ENCODE measurements around the gene SMIM1. TPM values are rescaled to one million over a fixed set of nuclear protein-coding genes. Genes with fewer than 3 reads are reported as not detected.
A peak's percentile ranks its signal among the peaks of the same experiment; 100 is the strongest.
"Not testable (repeated sequence)": the region's sequence is repeated elsewhere in the genome, so short reads cannot be mapped to it uniquely, and the experiment has no call there.

Gene SMIM1
- polyA plus RNA-seq, 3 donors: 9.8 to 14.6 (median 11.5) TPM

DNA sequence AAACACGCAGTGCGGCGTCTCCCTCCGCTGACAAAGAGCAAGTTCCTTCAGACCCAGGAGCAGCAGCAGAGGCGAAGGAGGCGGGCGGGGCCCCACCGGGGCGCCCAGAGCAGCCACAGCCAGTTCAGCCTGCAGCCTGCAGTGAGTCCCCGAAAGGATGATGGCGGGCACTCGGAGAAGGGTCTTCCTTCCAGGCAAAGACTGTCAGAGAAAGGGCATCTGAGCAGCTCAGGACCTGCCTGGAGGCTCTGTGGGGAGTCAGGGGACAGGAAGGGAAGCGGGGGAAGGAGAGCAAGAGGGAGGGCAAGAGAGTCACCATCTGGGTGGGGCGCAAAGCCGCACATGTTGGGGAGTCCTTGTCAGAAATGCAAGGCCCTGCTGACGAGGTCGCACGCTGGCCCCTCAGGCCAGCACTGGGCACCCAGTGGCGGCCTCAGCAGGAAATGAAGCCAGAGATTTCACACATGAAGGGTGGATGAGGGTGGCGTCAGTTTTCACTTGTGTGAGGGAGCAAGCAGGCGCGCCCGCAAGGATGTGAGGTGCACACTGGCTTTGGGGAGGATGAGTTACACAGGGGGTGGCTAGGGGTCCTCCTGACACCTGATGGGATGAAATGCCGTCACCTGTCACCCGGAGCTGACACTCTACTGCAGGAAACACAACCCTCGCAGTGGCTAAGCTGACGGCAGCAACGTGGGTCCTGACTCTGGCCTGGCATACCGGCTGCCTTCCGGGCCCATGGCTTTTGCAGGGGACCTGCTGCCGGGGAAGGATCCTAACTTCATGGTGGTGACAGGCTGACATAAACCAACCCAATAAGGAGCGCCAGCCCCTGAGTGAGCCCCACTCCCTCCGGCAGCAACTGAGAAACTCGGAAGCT is 17.1 kb downstream of the SMIM1 start:
- DNase-seq (ENCODE audit: low read depth in 3 of 3, low spot score in 2 of 3): no peak

DNA sequence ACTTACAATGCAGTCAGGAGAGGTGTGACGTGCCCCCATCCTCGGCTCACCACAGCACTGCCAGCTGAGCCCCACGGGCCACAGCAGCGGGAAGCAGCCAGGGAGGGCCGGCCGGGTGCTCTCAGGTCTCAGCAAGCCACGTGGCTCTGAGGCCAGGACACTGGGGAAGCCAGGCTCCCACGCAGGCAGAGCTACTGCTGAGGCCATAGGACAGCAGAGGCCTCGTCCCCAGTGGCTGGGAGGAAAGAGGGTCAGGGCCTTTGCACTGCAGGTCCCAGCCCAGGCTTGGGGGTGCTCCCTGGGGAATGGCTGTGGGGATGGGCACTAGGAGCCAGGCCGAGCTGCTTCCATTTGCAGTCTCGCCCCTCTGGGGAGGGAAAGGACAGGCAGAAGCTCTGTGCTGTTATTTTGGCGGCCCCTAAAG is 18.0 kb downstream of the SMIM1 start:
- no peak for DNase-seq (ENCODE audit: low read depth in 3 of 3, low spot score in 2 of 3)

DNA sequence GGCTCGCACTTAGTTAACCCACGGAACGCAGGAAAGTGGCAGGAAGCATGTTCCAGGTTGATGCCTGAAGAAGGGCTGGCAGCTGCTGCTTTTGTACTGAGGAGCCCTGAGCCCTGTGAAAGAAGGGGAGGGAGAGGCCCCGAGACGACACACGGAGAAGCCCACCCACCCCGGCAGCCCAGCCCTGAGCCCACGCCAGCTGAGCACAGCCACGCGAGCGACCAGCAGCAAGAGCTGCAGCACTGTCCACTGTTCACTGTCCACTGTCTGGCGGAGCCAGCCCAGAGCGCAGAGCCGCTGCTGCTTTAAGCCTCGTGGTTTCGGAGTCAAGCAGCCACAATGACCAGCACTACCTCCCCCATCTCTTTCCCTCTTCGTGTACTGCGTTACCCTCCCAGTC is 18.4 kb downstream of the SMIM1 start:
- DNase-seq (ENCODE audit: low read depth in 3 of 3, low spot score in 2 of 3): no peak

DNA sequence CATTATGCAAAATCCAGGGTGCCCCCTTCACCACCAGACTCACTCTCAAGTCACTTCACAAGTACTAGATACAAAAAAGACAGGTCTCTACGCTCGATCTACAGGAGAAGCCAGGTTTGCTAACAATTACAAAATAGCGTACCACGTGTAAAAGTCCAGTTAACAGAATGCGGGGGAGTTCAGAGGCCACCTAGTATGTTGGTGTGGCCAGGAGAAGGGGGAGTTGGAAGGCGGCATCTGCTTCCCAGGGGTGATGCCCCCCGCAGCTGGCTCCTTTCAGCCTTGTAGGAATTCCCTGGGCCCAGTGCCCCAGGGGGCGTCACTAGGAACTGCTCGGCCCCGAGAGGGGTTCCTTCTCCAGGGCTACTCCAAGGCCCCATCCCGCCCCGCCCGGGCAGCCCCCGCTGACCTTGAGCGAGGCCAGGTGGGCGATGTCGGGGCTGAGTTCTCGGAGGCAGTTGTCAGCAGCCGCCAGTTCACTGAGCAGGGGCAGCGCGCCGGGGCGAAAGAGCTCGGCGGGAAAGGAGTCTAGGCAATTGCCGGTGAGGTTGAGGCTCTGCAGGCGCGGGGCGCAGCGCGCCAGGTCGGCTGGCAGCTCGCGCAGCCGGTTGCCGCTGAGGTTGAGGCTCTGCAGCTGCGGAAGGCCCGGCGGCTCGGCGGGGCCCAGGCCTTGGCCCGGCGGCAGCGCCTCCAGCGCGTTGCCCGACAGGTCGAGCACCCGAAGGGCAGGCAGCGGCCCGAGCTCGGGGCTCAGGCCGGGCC is 23.1 kb downstream of the SMIM1 start:
- DNase-seq (ENCODE audit: low read depth in 3 of 3, low spot score in 2 of 3): no peak

DNA sequence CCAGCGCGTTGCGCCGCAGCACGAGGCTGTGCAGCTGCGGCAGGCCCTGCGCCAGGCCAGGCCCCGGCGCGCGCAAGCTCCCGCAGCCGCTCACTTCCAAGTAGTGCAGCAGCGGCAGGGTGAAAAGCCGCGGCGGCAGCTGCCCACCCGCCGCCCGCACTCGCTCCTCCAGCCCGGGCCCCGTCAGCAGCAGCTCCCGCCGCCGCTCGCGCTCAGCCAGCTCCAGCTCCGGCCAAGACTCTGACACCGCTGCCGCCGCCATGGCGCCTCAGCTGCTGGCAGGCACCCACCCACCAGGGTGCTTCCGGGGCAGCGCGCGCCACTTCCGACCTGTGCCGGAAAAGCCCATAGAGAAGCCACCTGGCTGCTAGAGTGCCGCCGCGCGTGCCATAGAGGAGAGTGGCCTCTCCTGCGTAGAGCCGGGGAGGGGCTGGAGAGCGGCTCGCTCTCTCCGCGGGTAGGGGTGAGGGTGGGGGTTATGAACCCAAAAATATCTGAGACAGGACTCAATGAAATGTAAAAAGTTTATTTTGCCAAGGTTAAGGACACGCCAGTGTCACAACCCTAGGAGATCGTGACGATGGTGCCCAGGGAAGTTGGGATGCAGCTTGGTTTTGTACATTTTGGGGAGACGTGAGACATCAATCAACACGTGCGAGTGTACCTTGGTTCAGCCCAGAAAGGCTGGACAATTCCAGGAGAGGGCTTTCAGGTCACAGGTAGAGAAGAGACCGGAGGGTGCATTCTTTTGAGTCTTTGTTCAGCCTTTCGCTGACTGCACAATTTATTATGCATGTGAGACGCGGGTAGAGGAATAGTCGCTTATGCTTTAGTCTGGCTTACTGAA is 23.9 kb downstream of the SMIM1 start, which contains the start of gene LRRC47:
TSS of gene LRRC47 (minus strand) at position 284 of the 847 bp plus-strand sequence. CDS start at position 262, 22 bp downstream.
- DNase-seq (ENCODE audit: low read depth in 3 of 3, low spot score in 2 of 3): peak in 2 of 3 donors; percentile 73 to 84

DNA sequence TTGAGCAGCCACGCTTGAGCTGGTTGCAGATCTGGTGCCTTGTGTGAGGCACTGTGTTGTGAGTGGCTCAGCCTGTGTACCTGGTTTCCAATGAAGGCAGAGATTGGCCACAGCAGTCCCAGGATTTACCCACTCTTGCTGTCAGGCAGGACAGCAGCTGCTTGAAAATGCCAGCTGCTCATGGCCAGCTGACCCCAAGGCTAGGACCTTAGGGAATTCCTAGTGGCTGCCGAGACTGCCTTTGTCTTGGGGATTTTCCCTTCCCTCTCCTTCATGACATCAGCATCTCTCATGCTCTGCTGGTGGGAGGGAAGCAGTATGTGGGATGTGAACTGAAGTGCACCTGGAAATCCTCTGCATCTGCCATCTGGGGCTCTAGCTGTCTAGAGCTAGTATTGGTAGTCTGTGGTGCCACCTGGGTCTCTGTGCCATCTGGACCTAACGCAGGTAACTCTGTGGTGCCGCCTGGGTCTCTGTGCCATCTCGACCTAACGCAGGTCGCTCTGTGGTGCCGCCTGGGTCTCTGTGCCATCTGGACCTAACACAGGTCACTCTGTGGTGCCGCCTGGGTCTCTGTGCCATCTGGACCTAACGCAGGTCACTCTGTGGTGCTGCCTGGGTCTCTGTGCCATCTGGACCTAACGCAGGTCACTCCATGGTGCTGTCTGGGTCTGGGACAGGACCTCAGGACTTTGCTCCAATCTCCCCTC is 27.6 kb downstream of the SMIM1 start:
- no peak for DNase-seq (ENCODE audit: low read depth in 3 of 3, low spot score in 2 of 3)

DNA sequence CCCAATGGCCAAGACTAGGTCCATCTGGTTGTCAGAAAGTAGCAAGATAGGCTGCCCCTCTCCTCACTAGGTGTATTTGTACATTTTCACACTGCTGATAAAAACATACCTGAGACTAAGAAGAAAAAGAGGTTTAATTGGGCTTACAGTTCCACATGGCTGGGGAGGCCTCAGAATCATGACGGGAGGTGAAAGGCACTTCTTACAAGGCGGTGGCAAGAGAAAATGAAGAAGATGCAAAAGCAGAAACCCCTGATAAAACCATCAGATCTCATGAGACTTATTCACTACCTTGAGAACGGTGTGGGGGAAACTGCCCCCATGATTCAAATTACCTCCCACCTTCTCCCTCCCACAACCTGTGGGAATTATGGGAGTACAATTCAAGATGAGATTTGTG is 28.2 kb downstream of the SMIM1 start:
- DNase-seq (ENCODE audit: low read depth in 3 of 3, low spot score in 2 of 3): not testable (repeated sequence)

DNA sequence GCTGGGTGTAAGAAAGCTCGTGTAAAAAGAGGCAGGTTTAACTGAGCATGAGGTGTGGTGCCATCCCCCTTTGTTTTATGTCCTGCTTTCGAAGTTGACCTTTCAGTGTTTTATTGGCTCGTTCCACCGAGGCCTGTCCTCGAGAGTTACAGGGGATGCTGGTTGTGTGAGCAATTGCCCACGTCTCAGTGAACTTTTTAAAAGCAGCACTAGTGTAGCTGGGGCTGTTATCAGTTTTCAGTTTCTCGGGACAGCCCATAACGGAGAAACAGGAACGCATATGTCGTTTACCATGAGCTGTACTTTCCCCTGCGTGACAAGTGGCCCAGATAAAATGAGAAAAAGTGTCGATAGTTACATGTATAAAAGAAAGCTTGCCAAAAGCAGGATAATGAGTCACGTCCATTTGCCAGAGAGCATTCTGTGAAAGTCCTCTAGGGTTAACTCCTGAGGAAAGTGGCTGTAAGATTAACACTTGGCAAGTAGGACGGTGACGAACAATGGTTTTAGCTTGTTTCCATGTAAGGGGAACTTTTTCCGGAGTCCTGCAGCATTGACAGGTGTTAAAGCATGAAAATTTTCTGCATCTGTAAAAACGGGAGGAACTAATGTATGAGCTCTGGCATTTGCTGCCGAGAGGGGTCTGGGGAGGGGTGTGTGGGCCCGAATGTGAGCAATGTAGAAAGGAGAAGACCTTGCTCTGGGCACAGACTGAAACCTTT is 31.5 kb downstream of the SMIM1 start:
- DNase-seq (ENCODE audit: low read depth in 3 of 3, low spot score in 2 of 3): no peak

DNA sequence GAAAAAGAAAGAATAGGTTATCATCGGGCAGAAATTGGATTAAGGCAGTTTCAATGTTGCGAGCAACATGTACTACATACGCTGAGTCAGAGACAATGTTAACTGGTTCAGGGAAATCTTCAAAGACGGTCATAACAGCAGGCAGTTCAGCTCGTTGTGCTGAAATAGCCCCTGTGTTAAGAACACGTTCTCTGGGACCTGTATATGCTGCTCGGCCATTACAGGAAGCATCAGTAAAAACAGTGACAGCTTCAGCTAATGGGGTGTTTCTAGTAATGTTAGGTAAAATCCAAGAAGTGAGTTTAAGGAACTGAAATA is 32.0 kb downstream of the SMIM1 start:
- DNase-seq (ENCODE audit: low read depth in 3 of 3, low spot score in 2 of 3): not testable (repeated sequence)

DNA sequence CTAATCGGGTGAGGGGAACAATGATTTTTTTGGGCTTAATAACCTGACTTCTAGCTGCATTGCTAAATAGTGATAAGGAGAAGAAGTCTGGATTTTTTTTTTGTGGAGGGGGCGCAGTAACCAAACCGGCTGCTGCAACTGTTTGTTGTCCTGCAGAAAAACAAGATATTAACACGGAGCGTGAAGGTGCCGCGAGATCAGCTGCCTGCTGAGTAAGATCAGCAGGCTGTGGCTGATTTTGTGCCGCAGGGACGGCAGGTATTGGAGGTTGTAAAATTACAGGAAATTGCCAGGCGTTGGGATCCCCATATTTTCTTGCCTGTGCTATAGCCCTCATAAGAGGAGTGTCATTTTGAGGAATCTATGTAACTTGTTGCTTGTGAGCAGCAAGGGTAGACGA is 32.5 kb downstream of the SMIM1 start:
- DNase-seq (ENCODE audit: low read depth in 3 of 3, low spot score in 2 of 3): no peak

DNA sequence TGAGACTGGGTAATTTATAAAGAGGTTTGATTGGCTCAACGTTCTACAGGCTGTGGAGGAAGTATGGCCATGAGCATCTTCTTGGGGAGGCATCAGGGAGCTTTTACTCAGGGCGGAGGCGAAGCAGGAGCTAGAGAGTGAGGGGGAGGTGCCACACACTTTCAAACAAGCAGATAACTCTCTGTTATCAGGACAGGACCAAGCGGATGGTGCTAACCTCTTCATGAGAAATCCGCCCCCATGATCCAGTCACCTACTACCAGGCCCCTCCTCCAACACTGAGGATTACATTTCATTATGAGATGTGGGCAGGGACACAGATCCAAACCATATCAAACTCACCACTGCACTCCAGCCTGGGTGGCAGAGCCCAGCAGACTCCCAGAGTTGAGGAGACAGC is 35.2 kb downstream of the SMIM1 start:
- no peak for DNase-seq (ENCODE audit: low read depth in 3 of 3, low spot score in 2 of 3)

DNA sequence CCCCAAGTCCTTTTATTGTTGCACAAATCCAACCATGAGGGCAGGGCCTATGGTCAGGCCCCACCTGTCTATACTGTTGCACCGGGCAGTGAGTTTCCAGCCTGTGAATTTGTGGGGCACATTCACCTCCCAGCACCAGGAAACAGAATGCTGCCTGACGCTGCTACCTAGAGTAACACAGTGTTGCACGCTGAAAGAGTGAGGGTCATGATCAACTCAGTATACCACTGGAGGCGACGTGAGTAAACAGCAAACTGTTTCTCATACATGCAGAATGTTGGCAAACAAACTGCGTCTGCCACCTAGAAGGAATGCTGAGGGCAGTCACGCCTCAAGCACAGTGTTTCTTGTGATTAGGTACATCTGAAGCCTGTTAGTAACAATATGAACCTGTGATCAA is 37.1 kb downstream of the SMIM1 start:
- DNase-seq (ENCODE audit: low read depth in 3 of 3, low spot score in 2 of 3): no peak

DNA sequence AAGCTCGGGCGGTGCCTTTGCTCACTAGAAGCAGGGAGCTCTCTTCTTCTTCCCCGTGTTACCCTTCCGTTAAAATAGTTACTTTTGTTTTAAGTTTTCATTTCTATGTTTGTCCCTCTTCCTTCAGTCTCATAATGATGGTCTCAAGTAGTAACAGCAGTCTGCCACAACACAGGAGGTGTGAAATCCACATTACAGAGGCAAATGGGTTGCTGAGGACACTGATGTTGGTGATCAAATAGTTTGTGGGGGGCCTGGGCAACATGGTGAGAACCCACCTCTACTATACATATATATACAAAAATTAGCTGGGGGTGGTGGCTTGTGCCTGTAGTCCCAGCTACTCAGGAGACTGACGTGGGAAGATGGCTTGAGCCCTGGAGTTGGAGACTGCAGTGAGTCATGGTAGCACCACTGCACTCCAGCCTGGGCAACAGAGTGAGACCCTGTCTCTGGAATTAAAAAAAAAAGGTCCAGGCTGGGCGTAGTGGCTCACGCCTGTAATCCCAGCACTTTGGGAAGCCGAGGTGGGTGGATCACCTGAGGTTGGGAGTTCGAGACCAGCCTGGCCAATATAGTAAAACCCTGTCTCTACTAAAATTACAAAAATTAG is 37.7 kb downstream of the SMIM1 start:
- not testable (repeated sequence) for DNase-seq (ENCODE audit: low read depth in 3 of 3, low spot score in 2 of 3)

DNA sequence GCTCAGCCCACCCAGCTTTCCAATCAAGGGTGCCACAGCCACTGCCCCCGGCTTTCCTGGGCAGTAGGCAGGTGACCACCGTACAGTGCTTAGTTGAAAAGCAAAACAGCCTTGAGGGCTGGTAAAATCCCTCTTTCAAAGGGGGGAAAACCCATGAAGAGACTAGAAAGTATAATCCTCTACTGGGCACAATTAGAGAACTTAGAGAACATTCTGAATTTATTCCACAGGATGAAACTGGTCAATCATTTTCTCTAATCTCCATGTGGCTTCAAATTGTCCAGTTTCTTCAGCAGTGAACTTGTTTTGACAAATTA is 39.0 kb downstream of the SMIM1 start:
- no peak for DNase-seq (ENCODE audit: low read depth in 3 of 3, low spot score in 2 of 3)

DNA sequence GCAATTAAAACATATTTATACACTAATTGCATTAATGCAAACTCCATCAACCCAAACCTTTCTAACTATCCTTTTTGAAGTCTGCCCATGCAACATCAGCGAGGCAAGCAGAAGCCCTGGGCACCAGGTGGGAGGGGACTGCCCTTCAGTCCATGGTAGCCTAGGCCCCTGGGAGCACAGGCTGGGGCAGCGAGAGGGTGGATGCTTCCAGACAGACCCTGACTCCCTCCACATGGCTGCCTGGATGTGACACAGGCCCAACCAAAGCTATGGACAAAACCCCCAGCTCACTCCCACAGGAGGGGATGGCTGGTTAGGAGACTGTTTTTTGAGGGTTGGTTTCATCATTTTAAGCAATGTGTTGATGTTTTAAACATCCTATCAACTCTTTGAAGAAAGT is 41.5 kb downstream of the SMIM1 start:
- DNase-seq (ENCODE audit: low read depth in 3 of 3, low spot score in 2 of 3): no peak

DNA sequence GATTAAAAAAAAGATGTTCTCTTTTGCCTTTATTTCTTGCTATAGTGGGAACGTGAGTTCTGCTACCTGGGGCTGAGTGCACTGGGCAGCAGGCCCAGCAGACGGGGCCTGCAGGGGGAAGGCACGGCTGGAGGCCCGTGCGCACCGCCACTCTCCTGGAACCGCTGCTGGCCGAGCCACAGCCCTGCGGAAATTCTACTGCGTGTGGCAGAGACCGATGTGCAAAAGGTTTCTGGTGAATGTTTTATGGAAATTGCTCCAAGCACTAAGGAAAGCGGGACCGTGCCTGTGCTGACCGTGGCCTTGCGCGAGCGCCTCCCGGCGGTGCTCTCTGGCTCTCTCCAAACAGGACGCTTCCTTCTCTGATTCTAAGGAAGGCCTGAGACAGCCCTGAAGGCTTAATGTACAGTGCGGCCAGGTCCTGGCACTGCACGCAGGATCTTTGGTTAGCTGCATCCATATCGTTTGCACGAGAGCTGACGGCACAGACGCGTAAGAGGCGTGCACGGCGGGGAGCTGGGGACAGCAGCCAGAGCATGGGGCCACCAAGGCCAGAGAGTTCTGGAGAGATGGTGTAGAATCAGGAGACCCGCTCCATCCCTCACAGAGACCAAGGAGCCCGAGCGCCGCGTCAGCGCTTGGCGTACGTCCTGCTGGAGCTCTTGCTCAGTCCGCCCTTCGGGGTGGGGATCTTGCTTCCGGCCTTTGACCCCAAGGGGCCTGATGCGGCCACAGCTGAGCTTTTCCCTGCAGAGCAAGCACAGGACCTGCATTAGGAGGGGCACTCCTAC is 42.4 kb downstream of the SMIM1 start:
- DNase-seq (ENCODE audit: low read depth in 3 of 3, low spot score in 2 of 3): no peak

DNA sequence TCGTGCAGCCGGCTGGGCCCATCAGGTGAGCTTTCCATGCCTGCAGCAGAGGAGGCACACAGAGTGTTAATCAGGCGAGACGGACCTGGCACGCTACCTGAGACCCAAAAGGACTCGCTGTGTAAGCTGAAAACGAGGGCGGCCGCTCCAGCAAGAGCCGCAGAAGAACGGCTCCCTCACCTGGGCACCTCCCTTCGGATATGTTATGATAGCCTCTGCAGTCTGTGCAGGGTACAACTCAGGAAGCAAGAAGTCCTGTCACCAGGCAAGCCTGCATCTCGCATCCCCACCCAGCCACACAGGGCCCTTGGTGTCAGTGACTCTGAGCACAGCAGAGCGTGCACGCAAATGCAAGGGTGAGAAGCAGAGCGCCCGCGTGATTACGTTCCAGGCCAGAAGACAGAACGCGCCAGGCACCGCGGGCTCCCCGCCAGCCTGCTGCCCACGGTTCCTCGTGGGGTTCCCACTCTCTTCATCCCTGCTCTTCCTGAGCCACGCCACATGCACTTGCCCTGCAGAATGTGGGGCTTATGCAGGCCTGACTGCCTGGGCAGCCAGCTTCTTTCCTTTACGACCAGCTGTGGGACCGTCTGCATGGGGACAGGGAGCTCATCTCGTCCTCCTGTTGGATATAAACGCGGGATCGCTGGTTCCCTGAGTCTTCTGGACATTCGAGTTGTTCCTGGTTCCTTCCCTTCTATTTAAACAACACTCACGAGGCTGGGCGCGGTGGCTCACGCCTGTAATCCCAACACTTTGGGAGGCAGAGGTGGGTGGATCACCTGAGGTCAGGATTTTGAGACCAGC is 44.0 kb downstream of the SMIM1 start:
- DNase-seq (ENCODE audit: low read depth in 3 of 3, low spot score in 2 of 3): no peak

All from right renal cortex interstitium (tissue), 3 donors.